Measurements from ENCODE around the gene MLNR.

MLNR gene

GRCh38 chr13:49234741-49235140 is 14.6 kb downstream of the MLNR start:
- DNase-seq: no peak

GRCh38 chr13:49235856-49236431 is 15.8 kb downstream of the MLNR start:
- DNase-seq: no peak

GRCh38 chr13:49238621-49239020 is 18.5 kb downstream of the MLNR start:
- DNase-seq: no peak

GRCh38 chr13:49240017-49240416 is 19.9 kb downstream of the MLNR start:
- DNase-seq: peak; percentile 62

- no peak for DNase-seq
Measured at GRCh38 chr13:49241296-49241695, 21.2 kb downstream of the MLNR start.

- no peak for DNase-seq
Measured at GRCh38 chr13:49245101-49245500, 25.0 kb downstream of the MLNR start.

- DNase-seq: no peak
Measured at GRCh38 chr13:49246850-49247642, 26.9 kb downstream of the MLNR start.

GRCh38 chr13:49247643-49248621 is 27.8 kb downstream of the MLNR start, which contains the start of gene CDADC1:
CDADC1 (plus strand) TSS chr13:49247925; CDS start chr13:49248038, 113 bp downstream.
- DNase-seq: peak; percentile 92

- DNase-seq: no peak
Measured at GRCh38 chr13:49248622-49249002, 28.5 kb downstream of the MLNR start.

- DNase-seq: no peak
Measured at GRCh38 chr13:49251326-49251725, 31.2 kb downstream of the MLNR start.

- no peak for DNase-seq
Measured at GRCh38 chr13:49253310-49253709, 33.2 kb downstream of the MLNR start.

- no peak for DNase-seq
Measured at GRCh38 chr13:49254007-49254406, 33.9 kb downstream of the MLNR start.

GRCh38 chr13:49256841-49257240 is 36.7 kb downstream of the MLNR start:
- no peak for DNase-seq

GRCh38 chr13:49258089-49258796 is 38.1 kb downstream of the MLNR start:
- DNase-seq: peak; percentile 28

GRCh38 chr13:49259586-49259985 is 39.4 kb downstream of the MLNR start:
- DNase-seq: no peak

GRCh38 chr13:49262634-49263033 is 42.5 kb downstream of the MLNR start:
- no peak for DNase-seq

- DNase-seq: no peak
Measured at GRCh38 chr13:49265822-49266221, 45.7 kb downstream of the MLNR start.

- DNase-seq: no peak
Measured at GRCh38 chr13:49271264-49271663, 51.1 kb downstream of the MLNR start.
